Transverse colon (tissue), 3 donors: ENCODE measurements around the gene ZDHHC19.

ENCODE experiments used
- POLR2A ChIP-seq: fragments of 450-650 bp; IDR thresholded peaks from one replicate; pipeline ENCODE4 v1.6.1; 2016; ENCODE audit warnings: antibody characterized with exemption, mild to moderate bottlenecking, moderate library complexity
- POLR2AphosphoS5 ChIP-seq, 3 donors: sonication (generic); formaldehyde crosslinking; IDR thresholded peaks; one replicate each; pipeline ENCODE4 v1.6.1; 2016; ENCODE audit warnings: antibody characterized with exemption in 3 of 3

DNA sequence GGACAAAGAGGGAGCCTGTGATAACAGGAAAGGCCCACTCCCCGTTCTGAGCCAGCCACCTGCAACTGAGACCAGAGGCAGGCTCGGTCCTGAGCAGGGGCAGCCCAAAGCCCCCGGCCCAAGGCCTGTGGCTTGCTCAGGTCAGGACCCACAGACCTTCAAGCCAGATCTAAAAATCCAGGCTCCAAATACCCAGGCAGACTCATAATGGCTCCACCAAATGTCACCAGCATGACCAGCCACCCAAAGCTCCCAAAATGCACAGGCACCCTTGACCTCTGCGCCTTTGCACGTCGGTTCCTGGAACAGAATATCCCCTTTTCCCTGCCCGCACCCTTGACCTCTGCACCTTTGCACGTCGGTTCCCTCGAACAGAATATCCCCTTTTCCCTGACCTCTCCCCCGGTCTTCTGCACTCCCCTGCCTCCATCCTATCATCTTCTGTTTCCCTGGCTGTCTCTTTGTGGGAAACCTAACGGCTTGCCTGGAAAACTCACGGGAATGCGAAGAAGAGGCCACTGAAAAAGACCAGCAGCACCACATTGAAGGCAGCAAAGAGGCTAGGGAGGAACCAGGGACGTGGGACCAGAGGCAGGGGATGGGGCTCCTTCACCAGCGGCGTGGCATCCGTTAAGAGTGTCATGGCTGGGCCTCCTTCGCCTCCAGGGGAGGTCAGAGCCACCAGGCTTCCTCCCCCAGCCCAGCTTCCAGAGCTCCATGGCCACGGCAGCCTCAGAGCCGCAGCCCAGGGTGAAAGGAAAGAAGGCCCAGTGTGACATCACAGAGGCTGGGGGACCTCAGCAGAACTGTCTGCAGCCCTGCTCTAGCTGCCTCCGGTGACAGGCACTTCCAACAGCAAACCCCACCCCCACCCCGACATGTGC is at the start of gene ZDHHC19:
- TF ChIP-seq POLR2A (no peak), POLR2AphosphoS5 (IDR thresholded peaks at IDR 0.05) (no peak)
